NK-92 (cell line): ENCODE measurements around the gene CTCFL.
"Not testable (repeated sequence)": the region's sequence is repeated elsewhere in the genome, so short reads cannot be mapped to it uniquely, and the experiment has no call there.

Experiments
- DNase-seq: peaks from one replicate; lab custom pipeline; 2025; ENCODE audit not compliant: unreplicated experiment; lab: John Stamatoyannopoulos, UW

Gene CTCFL

DNA sequence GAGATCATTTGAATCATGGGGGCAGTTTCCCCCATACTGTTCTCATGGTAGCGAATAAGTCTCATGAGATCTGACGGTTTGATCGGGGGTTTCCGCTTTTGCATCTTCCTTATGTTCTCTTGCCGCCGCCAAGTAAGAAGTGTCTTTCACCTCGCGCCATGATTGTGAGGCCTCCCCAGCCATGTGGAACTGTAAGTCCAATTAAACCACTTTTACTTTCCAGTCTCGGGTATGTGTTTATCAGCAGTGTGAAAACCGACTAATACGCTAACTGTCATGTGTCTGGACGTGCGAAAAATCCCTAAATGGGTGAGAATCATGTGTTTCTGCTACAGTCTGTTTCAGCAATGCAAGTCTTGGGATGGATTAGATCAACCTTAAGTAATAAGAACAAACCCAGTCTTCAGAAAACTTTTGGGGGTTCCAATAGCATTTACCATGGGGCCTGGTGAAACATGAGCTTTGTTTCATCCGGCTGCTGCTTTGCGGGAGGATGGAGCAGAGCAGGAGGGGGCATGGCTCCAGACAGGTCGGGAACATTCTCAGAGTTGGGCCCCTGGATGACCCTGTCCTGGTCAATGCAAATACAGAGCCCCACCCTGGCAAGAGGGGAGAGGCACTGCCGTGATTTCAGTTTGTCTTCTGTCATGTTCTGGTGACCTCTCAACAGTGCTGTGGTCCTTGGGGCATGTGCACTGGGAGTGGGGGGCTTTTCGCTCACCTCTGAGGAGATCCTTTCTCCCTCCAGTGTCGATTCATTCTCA lies 41.5 kb downstream of the CTCFL start:
- DNase-seq: no peak

DNA sequence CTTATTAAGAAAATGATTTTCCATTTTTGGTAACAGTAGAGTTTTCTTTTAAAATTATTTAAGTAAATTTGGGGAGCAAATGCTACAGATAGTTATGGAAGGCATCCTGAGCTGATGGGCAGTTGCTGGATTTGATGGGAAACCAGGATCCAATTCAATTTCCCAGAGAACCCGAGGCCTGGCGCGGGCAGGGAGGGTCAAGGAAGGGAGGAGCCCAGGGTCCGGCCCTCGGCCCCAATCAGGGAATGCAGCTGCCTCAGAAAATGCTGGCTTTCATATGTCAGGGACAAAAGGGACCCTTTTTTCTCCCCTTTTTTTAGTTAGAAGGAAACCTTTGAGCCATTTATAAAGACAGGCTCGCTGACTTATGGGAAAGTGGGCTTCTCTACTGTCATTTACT lies 42.1 kb downstream of the CTCFL start:
- no peak for DNase-seq

DNA sequence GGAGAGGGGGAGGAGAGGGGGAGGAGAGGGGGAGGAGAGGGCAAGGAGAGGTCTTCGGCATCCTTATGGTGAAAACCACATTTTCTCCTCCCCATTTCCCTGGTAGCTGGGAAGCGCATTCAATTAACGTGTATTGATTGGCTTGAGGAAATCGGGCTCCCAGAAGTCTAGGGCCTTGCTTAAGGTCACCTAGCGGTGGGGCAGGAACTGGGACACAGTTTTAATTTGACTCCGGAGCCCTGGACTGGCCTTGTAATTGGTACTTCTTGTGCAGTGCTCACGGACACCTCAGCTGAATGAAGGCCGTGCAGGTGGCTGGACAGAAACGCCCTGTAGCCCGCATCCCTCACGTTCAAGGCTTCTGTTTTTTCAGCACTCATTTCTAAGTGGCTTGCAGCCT lies 42.8 kb downstream of the CTCFL start:
- no peak for DNase-seq

DNA sequence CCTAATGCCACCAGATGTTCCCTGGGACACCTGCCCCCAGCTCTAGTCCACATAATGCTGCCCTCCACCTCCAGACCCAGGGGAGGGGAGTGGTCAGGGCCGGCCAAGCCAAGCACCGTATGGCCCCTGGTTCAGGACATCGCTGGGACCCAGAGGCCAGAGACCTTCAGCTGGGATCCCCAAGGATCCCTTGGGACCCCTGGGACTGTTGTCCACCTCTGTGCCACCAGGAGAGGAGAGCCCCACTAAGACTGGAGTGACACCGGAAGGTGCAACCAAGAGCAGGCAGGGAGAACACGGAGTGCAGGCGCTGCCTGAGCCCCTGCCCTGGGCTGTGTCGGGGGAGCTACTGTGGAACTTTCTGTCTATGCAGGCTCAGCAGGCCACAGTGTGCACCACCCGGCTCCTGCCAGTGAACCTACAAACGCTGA lies 43.6 kb downstream of the CTCFL start:
- DNase-seq: no peak

DNA sequence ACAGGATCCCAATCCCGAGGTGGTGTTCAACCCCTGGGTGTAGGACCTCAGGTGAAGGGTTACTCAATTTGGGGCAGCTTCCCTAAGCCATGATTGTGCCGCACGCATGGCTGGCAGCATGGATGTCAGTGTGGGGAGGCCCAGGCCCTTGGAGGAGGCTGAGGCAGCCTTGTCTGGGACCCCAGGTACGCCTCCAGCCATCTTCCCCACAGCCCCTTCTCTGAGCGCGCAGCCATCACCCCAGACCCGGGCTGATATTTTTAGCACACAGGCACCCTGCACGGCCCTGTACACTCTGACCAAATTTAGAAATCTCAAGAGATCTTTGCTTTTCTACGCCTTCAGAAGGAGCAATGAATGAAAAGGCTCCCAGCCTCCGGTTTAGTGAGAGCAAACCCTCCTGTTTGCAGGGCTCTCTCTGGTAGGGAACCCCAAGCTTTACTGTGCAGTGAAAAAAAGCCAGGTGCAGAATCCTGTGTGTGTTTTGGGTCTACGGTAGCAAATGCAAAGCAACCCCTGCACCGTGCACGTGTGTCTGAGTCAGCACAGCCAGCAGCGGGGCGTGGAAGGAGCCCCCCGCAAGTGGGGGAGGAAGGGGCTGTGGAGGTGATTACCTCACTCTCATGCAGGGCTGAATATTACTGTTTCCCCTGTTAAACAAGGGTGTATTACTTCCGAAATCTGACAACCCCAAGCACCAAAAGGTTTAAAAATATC lies 44.3 kb downstream of the CTCFL start:
- DNase-seq: no peak

DNA sequence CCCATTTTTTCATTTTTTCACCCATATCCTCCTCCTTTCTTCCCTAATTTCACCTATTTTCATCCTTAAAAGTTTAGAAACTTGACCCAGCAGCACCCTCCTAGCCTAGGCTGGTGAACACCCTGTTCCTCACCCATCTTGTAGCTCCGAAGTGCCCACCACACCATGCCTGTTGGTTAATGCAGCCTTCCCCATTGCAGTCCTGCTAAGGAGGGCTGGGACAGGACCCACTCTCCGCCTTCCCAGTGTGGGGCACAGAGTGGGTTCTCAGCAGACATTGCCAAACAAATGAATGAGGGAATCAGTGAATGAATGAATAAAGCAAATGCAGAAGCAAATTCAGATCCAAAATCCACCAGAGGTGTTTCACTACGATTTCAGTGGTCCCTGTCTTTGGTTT lies 45.7 kb downstream of the CTCFL start:
- no peak for DNase-seq

DNA sequence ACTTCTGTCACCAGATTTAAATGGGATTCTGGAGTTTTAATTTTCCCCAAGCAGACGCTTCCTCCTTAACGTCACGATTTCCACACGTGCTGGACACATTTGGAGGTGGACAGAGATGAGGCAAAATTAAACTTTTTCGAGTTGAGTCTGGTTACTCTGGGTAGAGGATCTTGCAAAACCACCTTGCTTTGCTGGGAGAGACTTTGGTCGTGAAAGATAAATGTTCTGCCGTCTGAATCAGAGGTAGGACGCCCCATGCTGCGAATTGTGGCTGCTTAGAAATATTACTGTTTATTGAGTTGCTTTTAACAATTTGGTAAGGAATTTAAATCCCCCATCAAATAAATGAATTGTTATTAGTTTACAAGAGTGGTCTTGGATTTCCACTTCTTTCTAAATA lies 46.8 kb downstream of the CTCFL start:
- DNase-seq: no peak

DNA sequence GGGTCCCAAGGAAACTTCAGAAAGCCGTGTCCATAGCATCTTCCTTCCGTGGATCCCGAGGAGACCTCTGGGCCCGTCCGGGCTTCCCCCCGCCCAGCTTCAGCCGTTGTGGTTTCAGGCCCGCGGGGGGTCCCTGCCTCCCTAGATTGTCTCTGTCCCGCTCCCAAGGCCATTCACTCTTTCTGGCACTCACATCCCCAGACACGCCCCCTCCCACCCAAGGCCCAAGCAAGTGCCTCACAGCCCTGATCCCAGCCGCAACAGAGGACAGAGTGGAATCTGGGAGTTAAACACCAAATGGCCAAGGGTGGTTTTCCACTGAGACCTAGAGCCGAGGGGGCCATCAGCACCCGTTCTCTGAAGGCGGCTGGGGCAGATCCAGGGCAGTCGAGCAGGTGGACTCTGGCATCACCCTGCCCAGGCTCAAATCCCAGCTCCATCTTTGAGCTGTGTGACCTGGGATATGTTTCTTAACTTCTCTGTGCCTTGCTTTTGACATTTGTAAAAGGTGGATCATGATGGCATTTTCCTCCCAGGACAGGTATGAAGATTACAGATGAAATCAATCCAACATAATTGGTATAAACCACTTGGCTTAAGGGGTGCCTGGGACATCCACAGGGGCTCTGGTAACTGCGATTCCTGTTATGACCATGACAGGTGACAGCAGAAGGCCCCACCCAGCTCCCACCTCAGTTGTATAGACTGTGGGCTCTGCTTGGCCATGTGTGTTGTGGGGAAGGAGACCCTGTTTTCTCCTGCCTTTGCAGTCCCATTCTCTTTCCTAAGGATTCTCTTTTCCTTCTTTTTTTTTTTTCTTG lies 48.1 kb downstream of the CTCFL start:
- no peak for DNase-seq

DNA sequence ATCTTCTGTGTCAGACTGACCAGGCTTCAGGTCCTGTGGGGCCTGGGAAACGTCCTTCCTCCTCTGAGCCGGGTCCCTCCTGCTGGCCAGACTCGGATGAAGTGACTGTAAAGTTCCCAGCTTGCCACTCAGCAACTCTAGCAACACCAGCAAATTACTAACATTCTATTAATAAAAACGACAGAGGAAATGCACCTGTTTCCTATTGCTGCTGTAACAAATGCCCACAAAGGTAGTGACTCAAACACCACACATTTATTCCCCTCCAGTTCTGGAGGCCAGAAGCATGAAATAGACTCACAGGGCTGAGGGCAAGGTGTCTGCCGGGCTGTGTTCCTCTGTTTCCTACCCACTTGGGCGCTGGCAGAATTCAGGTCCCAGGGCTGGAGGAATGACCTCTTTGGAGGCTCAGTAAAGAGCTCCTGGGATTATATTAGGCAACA lies 48.8 kb downstream of the CTCFL start:
- no peak for DNase-seq

DNA sequence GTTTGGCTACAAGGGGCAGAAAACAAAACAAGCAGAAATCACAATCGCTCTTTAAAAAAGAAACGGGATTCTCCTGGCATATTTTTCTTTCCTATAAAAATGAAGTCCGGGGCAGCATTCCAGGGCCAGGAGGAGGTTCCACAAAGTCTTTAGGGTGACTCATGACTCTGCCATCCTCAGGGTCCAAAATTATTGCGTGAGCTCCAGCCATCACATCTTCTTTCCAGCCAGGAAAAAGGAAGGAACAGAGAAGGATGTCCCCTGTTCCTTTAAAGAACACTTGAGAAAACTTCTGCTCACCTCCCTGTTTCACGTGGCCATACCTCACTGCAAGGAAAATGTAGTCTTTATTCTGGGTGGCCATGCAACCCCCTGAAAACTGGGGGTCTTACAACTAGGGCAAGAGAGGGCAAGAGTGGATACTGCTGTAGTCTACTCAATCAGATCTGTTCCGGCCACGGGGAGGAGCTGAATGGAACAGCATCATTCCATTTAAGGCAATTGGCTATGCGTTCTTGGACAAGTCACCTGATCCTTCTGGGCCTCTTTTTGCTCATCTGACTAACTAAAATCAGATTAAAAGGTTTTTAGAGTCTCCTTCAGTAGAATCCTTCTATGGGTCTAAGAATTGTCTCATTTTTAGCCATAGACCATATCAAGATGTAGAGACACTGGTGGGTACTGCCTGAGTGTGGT lies 49.4 kb downstream of the CTCFL start:
- no peak for DNase-seq

DNA sequence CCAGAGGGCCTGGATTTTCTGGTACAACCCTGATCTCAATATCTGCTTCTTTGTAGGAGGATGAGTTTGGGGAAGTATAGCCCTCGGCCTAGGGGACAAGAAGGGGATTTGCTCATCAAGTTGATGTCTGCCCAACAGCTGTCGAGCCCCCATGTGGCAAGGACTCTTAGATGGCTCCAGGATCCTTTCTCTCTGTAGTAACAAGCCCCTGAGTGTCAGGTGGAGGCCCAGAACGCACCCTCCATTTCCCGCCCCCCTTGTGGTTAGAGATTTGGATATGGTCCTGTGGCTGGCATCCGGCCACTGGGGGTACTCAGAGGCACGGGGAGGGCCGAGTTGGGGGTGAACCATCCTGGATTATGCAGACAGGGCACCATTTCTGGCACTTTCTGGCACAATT lies 50.1 kb downstream of the CTCFL start:
- DNase-seq: no peak

DNA sequence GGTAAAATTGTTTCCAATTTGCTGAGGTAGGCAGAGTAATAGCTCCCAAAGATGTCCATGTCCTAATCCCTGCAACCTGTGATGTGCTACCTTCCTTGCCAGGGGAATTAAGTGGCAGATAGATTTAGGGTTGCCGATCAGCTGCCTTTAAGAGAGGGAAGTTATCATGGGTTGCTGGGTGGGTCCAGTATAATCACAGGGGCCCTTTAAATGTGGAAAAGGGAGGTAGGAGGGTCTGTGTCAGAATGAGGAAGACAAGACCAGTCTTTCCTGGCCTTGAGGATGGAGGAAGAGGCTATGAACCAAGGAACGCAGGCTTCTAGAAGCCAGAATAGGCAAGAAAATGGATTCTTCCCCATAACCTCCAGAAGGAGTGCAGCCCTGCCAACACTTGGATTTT lies 50.7 kb downstream of the CTCFL start:
- no peak for DNase-seq

DNA sequence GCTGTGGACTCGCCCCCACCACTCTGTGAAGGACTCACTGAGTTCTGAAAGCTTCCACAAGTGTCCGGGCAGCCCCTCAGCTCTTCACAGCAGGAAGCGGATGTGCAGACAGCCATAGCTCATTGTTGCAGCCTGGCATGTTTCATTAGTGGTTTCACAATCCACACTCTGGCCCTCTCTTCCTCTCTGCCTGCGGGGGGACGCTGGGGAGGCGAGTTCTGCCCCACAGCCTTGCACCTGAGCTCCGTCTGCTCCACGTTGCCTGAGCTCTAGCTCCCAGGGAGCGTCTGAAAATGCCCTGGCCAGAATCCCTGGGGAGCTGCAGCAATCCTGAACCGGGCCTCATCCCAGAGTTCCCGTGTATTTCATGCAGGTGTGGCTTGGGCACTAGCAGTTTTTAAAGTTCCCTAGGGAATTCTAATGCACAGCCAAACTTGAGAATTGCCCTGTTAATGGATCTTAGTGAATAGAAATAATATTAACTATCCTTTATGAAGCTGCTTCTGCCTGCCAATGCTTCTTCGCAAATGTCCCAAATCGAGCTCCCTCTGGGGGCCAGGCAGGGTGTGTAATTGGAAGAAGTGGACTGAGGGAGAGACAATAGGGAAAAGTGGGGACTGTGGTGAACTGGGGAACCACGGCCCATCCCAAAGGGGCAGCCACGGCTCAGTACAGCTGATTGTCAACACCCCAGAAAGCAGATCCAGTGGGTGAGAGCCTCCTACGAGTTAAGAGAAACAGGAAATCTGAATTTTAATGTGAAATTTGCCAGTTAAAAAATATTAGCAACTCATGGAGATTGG lies 51.5 kb downstream of the CTCFL start:
- no peak for DNase-seq

DNA sequence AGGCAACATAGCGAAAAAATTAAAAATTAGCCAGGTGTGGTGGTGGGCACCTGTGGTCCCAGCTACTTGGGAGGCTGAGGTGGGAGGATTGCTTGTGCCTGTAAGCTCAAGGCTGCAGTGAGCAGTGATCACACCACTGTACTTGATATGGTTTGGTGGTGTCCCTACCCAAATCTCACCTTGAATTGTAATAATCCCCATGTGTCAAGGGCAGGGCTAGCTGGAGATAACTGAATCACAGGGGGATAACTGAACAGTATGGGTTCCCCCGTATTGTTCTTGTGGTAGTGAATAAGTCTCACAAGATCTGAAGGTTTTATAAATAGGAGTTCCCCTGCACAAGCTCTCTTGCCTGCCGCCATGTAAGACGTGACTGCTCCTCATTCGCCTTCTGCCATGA lies 52.5 kb downstream of the CTCFL start:
- DNase-seq: not testable (repeated sequence)

DNA sequence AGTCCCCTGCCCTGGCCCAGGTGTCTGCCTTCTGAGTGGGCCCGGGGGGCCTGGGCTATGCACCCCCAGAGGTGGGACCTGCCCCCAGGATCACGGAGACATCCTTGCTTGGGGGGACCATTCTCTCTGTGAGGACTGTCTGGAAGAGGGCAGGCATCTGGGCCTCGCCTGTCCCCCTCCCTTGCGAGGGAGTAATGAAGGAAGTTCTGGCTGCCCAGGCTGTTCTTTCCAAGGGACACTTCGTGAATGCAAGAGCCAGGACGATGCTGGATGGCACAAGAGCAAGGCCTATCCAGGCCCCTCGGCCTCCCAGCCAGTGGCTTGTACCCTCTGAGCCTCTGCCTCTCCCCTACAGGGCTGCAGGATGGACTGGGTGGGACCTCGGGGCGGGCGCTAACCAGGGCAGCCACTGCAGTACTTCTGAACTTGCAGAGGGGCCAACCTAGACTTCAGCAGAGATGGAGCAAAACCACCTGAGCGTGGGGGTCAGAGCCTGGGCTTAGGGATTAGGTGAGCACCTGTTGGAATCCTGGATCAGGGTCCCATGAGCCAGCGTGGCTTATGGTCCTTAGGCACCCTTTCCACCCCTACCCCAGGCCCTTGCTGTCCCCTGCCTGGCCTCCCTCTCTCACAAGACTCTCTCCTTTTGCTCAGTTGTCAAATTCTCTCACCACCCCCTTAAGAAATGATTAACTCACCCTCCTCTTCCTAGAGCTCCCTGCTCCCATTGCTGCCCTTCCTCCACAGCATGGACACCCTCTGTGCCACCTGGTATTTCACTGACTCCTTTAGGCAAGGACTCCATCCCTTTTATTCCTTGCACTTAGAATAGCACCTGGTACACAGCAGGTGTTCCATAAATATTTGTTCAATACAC lies 53.2 kb downstream of the CTCFL start:
- no peak for DNase-seq

DNA sequence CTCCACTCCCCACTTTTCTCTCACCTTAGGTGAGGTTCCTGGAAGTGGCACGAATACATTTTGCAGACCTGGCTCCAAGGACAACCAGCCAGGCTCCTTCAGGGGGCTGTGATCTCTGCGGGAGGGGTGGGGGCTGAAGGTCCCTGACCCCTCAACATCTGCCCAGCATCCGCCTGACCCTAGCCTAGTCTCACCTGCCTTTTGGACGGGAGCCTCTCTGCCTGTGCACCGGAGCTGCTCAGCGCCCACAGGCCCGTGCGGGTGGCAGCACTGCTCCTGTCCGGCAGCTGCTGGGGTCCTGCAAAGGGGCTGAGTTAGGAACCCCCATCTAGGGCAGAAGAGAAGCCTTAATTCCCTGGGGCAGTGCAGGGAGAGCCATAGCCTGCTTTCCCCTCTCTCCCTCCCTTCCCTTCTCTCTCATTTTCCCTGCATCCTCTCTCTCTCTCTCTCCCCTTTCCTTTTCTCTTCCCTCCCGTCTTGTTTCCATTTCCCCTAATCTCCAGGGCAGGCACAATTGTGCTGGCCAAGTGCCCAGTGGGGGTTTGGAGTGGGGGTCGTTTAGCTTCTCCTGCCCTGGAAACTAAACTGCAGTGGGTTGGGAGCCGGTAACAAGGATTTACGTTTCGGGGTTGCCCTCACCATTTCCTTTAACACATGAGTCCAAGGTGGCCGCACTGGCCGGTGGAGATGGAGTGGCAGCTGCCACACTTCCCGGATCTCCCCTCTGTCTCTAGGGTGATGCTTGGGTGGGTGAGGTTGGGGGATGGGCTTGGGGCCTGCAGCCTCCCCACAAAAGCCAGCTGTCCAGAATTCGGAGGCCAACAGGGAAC lies 54.1 kb downstream of the CTCFL start:
- DNase-seq: no peak

DNA sequence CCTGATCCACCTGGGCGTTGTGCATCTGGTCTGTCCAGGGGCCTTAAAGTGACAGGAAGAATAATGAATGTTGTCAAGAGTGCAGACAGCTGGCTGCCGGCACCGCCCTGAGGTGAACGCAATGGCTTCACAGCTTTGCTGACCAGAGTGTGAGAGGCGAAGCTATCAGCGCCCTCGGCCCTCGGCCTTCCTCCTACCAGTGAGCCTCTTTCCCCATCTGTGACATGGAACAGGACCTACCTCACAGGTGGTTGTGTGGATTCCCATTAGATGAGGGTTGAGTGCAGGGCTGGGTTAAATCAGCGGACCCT lies 54.8 kb downstream of the CTCFL start:
- DNase-seq: no peak

DNA sequence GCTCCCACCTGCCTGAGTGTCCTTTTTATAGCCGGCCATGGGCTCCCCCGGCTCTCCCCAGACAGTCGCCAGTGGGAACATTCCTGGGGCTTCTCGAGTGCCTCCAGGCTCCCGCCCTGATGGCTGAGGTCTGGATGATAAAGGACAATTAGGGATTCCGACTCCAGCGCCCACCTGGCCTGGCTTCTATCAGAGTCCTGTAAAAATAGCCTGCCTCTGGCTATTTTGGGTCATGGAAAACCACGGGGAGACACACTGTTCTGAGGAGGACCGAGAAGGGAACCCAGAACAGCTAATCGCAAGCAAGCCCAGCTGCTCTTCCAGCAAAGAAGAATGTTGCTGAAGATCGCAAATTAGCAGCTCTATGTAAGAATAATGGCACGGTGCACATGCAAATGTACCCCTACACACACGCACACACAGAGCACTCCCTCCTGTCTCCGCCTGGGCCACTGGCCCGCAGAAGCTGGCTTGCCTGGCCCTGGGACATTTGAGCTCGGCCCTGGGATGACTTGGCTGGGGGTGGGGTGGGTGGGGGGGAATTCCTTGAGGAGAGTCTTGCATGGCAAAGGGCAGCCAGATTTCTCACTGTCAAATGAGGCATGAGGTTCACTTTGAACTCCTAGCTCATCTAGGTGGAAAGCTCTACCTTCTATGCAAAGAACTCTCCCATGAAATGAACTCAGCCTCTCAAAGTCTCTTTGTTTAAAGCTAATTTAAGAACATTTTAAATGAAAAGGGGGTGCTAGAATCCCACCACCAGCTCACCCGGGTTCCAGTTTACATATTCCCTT lies 55.3 kb downstream of the CTCFL start:
- no peak for DNase-seq
